ENCODE measurements around the gene GLRB.
"Not testable (repeated sequence)": the region's sequence is repeated elsewhere in the genome, so short reads cannot be mapped to it uniquely, and the experiment has no call there.

Gene GLRB

GRCh38 chr4:157075811-157076577 lies at the start of gene GLRB:
TSS of gene GLRB (plus strand) at chr4:157076150. CDS start at chr4:157078025, 1,875 bp downstream.
- DNase-seq, result peak in 2 of 3 donors; percentile 16 to 54

DNA sequence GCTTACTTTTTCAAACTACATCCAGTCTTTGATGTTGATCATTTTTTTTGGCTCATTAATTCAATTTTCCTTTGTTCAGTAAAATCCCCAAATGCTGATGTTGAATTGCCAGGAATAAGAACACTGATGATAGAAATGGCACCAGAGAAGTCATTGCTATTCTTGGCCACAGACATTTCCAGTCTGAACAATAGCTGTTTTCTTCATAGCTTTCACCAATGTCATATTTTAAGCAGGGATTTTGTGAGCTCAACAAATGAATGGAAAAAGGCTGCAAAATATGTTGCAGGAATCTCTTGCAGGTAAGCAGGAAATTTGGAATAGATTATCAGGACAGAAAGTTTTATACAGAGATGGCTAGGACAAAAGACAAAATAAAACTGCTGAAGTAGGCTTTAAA lies 40.5 kb upstream of the GLRB start:
- DNase-seq, result no peak

DNA sequence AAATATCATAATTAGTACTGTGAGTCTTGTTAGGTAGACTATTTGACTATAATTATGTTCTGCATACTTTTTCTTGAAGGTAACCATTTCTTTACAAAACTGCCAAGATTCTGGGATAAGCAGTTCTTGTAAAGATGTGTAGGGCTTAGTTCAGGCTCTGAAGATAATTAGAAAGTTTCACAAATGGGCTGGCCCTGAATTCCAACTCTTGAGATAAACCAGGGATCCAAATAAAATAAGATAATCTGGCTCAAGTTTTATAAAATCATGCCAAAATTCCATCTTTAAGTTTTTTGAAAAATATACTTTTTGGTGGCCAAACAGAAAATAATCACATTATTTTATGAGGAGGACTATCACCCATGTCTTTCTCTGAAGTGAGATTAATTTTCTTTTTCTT lies 35.5 kb upstream of the GLRB start:
- DNase-seq, result no peak

DNA sequence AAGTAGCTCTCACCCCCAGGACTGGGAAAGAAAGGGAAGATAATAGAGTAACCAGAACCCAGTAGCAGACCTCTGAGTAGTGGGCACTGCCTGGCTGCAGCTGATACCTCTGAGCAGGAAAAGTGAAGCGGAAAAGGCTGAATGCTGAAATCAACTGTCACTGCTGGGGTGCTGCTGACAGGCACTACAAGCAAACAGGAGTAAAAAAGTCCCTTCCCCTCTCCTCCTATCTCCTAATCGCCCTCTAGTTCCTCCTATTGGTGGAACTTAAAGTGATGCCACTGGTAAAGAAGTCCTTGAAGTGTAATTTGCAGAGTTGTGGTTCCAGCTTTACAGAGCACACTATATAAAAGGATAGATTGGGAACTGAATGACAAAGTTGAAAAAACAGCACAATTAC lies 32.8 kb upstream of the GLRB start:
- peak; percentile 34 to 44 (median 37) for DNase-seq

GRCh38 chr4:157045507-157046127 lies 30.3 kb upstream of the GLRB start:
- DNase-seq, result peak; percentile 60 to 72 (median 68)

- no peak for DNase-seq
Measured at GRCh38 chr4:157048248-157048647, 27.7 kb upstream of the GLRB start.

DNA sequence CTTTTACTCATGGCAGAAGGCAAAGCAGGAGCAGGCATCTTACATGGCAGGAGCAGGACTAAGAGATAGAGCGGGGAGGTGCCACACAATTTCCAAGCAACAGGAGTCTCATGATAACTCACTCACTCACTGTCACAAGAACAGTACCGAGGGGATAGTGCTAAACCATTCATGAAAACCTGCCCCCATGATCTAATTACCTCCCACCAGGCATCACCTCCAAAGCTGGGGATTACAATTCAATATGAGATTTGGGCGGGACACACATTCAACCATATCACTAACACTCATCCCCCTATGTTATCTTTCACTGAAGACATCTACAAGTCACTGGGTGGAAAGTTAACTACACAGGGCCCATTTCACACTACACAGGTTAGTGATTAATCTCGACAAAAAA lies 25.4 kb upstream of the GLRB start:
- DNase-seq, result peak in 1 of 3 donors; percentile 8

DNA sequence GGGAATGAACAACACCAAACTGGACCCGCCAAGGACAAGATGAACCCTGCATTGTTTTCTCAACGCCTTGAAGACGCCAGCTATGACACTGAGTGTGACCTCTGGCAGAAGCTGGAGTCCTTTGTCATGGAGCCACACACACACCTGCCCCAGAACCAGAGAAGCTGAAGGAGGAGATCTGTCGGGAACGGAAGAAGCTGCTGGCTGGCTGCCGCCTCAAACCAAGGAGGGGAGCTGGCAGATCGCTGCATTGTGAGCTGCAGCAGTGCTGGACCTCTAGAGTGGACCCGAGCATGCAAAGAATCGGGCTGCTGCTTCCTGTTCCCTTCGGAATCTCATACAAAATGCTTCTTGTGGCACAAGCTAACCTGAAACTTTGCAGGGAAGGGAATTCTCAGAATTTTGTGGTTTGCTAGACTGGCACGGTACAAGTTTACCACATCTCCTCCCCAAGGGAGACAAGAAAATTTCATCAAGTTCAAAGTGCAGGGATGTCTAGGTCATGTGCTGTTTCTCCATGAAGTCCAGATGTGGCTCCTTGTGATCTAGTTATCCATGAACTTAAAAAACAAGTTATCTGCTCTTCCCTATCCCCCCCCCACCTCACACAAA lies 23.4 kb upstream of the GLRB start:
- DNase-seq, result no peak

GRCh38 chr4:157057218-157057617 lies 18.7 kb upstream of the GLRB start:
- peak in 1 of 3 donors; percentile 13 for DNase-seq

GRCh38 chr4:157058899-157059298 lies 17.1 kb upstream of the GLRB start:
- not testable (repeated sequence) for DNase-seq

DNA sequence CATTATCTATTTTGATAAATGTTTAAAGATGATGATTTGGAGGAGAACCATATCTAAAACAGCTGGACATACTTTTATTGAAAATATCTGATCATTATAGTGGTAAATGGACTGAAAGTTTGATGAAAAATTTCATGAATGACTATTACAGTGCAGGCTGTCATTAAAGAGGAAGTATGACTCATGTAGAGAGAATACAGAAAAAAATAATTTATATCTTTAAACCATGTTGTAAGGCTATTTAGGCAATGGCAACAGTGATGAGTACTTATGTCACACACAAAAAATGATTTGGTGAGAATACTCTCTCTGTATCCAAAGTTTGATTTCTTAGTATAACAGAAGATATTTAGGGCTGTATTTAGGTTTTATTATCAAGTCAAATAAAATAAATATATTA lies 3.9 kb upstream of the GLRB start:
- peak; percentile 18 to 68 (median 61) for DNase-seq

DNA sequence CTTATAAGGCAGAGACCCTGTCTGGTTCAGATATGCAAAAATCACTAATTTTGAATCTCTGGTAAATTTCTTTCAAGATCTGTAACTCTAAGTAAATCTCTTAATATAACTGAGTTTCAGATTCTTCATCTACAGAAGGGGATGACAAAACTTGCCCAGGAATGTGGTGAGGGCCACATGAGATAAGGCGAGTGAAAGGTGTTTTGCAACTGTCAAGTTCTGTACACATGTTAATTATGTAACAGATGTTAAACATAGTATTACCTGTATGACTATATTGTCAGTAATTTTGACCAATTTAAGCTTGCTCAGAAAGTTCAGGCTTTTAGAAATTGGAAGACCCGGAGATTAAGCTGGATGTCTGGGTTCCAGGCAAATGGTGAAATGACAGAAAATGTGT lies 549 bp upstream of the GLRB start:
- no peak for DNase-seq

DNA sequence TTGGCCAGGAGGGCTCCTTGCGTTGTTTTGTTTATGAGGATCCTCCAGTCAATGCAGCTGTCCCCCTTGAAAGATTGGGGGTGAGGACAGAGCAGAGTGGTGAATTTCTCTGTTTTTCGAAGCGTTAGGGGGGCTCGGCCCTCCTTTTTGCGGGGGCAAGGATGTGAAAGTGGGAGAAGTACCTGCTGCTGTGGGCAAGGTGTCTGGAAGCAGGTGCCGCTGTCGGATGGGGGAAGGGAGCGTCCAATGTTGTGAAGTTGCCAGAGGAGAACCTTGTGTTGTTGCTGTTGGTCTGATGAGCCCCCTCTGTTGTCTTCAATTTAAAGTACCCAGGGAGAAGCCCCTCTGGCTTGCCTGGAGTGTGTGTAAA lies 613 bp downstream of the GLRB start:
- DNase-seq, result no peak

DNA sequence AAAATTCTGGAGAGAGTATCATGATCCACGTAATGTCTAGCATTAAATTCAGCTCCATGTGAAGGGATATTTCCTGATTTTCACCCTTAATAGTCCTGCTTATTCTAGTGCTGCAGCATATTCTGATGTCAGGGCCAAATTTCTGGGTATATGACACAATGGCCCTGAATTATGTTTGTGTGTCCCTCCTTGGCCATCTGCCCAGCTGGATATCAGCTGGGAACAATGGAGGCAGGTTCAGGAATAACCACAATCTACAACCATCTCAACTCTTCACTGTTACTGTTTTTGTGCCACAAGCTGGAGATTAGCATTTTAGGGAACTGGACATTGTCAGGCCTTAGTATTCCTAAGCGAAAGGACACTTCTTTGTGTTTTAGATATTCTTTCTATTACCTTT lies 3.5 kb downstream of the GLRB start:
- no peak for DNase-seq

DNA sequence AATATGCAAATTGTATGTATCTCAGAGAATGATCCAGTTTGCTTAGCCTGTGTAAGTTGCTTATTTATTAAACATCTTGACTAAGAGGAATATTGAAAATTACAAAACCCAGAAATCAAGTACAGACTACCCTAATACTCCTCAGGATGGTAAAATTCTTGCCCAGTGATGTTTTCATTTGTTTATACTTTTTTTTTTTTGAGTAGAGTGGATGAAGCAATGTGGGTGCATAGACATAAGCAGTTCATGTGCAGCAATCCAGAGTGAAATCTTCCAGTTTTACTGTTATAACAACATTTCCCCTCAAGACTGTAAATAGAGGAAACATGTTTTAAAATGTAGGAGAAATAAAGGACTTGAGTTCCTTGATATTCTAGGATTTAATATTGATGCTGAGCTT lies 4.7 kb downstream of the GLRB start:
- no peak for DNase-seq

DNA sequence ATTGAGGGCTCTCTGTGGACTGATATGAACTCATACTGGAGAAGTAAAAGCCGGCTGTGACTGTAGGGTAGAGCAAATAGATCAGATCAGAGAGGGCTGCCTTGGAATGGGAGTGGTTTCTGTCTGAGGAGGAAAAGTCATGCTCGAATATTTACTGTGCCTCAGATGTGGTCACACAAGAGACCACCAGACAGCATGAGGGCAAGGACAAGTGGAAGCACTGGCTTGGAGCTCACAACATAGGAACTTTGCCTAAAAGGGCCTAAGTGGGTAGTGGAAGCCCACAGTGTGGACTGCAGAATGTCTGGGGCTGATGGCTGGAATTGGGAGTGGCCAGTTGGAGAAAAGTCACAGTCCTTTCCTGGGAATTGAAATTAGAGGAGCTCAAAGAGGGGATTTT lies 19.8 kb downstream of the GLRB start:
- no peak for DNase-seq

- no peak for DNase-seq
Measured at GRCh38 chr4:157096439-157096838, 20.5 kb downstream of the GLRB start.

- DNase-seq, result no peak
Measured at GRCh38 chr4:157099506-157099905, 23.6 kb downstream of the GLRB start.

DNA sequence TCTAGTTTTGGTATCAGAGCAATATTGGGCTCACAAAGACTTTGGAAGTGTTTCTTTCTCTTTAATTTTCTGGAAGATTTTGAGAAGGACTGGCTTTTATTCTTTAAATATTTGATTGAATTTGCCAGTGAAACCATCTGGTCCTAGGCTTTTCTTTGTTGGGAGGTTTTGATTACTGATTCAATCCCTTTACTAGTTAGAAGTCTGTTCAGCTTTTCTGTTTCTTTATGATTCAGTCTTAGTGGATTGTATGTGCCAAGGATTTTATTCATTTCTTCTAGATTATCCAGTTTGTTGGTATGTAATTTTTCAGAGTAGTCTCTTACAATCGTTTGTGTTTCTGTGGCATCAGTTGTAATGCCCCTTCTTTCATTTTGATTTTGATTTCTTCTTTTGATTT lies 28.6 kb downstream of the GLRB start:
- no peak for DNase-seq

GRCh38 chr4:157114671-157115070 lies 38.7 kb downstream of the GLRB start:
- no peak for DNase-seq

- DNase-seq, result peak in 1 of 3 donors; percentile 10
Measured at GRCh38 chr4:157115613-157116335, 39.8 kb downstream of the GLRB start.

- DNase-seq, result no peak
Measured at GRCh38 chr4:157121401-157121800, 45.5 kb downstream of the GLRB start.

DNA sequence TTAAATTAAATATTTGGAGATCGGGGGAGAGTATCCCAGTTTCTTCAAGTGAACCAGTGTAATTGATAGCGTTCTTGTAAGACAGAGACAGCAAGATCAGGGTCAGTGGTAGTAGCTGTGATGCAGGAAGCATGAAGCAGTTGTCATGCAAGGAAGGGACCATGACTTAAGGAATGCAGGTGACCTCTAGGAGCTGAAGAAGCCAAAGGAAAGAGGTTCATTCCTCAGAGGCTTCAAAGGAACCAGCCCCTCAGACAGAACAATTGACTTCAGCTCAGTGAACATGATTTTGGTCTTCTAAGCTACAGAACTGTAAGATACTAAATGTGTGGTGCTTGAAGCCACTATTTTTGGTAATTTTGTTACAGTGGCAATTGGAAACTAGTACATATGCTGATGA lies 51.6 kb downstream of the GLRB start:
- no peak for DNase-seq

DNA sequence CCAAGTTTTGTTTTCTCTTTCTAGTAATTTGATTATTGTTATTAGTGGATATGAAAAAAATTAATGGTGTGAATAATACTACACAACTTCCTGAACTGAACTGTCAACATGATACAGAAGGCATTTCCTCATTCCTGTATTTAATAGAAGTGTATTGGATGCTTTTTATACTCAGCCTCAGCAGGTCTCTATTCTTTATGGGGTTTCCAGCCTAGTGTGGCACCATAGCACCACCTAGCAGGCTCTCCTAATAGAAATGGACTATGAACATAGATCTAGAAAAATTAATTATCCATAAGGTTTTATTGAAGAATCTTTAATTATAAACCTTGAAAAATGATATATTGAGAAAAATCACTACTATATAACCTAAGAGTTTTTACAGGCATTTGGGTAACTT lies 52.4 kb downstream of the GLRB start:
- peak in 2 of 3 donors; percentile 4 for DNase-seq

All from suppressor macrophage treated with lipopolysaccharide for 1 hour (primary cell).